Uterus (tissue), 2 donors: ENCODE measurements around the gene SLC35D3.

Experiments used
- CTCF ChIP-seq, 4 experiments: fragments of 200-600 bp in 2 of 4; fragments of 450-650 bp in 2 of 4; sonication (generic) in 2 of 4; IDR thresholded peaks; one replicate each; pipeline ENCODE4 v1.5.1; 2016 to 2019; ENCODE audit warnings: antibody characterized with exemption in 4 of 4, mild to moderate bottlenecking in 2 of 4, moderate library complexity in 1 of 4
- POLR2A ChIP-seq, 2 donors: fragments of 450-650 bp; IDR thresholded peaks; one replicate each; pipeline ENCODE4 v1.6.1; 2016; ENCODE audit warnings: antibody characterized with exemption in 2 of 2, mild to moderate bottlenecking in 1 of 2, moderate library complexity in 1 of 2

- TF ChIP-seq CTCF (IDR thresholded peaks at IDR 0.05) (no peak), POLR2A (IDR thresholded peaks at IDR 0.05) (no peak)
These were observed 32.6 kb upstream of the SLC35D3 start for GRCh38 chr6:136889271-136890193.
